ENCODE data around the gene TCF25.

TCF25 gene

DNA sequence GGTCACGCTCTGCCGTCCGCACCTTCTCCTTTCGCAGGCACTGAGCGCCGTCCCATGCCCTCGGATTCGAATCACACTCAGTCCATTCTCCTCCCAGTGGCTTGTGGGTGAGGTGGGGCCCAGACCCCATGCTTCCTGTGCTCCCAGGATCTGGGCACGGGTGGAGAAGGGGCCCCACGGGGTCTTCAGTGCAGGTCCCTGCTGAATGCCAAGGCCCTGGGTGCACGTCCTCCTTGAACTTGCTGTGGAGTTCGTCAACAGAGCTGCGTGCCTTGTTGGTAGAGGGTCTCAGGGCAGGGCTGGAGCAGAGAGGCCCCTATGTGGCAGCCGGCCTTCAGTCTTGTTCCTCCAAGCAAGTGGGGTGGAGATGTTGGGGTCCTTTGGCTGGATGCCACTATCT is 38.0 kb downstream of the TCF25 start:
- no peak overlapping the region for H3K4me3 ChIP-seq (ENCODE audit: insufficient read depth, low read length, poor library complexity, severe bottlenecking)
- no peaks in the 10 kb centered on the region for H3K9me2 ChIP-seq (replicated peaks; ENCODE audit: insufficient read depth, low read length)
- no peaks in the 10 kb centered on the region for H3K9me3 ChIP-seq (ENCODE audit: insufficient read depth, low read length)
- no peak overlapping the region for H2AFZ ChIP-seq (ENCODE audit: low read depth, low read length, severe bottlenecking)
- H3K9ac ChIP-seq (ENCODE audit: low read length) = no peak overlapping the region
- no peak overlapping the region for H3K4me2 ChIP-seq (ENCODE audit: low read depth, low read length, poor library complexity, severe bottlenecking)
- H3K27ac ChIP-seq (ENCODE audit: low read depth, low read length) = no peak overlapping the region
- no peaks in the 10 kb centered on the region for H3K79me2 ChIP-seq (ENCODE audit: insufficient read depth, low read length)
- no peaks in the 10 kb centered on the region for H3K27me3 ChIP-seq (ENCODE audit: low read length)
- H4K20me1 ChIP-seq (ENCODE audit: low read depth, low read length) = no peaks in the 10 kb centered on the region
- TF ChIP-seq CTCF (IDR thresholded peaks at IDR 0.05; ENCODE audit: insufficient read depth, low read length, poor library complexity, severe bottlenecking) (no peak), EZH2phosphoT487 (conservative IDR thresholded peaks at IDR 0.05; ENCODE audit: low read length) (no peak)
- H3F3A ChIP-seq (ENCODE audit: insufficient read depth) = peaks cover 14% of the 10 kb centered on the region
- no peaks in the 10 kb centered on the region; the same call in 1 of the 2 replicates for H3K36me3 ChIP-seq (ENCODE audit: low read length)

DNA sequence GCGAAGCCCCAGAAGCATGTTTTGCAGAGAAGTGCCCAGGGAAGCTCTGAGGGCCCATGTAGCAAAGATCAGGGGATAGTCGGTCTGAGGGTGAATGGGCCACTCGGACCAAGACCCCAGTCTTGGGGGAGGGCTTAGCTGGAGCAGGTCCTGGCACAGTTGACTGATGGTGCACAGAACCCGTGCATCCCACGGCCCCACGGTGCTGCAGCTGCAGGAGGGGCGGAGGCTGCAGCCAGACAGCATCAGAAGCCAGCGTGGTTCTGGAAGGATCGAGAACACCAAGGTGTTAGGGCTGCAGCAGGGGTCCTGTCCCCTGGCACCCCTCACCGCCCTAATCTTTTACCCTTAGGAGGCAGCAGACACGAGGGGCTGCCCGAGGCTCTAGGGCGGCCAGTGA is 38.8 kb downstream of the TCF25 start:
- no peak overlapping the region for H3K4me3 ChIP-seq (ENCODE audit: insufficient read depth, low read length, poor library complexity, severe bottlenecking)
- no peaks in the 10 kb centered on the region for H3K9me3 ChIP-seq (ENCODE audit: insufficient read depth, low read length)
- H3K9me2 ChIP-seq (replicated peaks; ENCODE audit: insufficient read depth, low read length) = no peaks in the 10 kb centered on the region
- no peak overlapping the region for H2AFZ ChIP-seq (ENCODE audit: low read depth, low read length, severe bottlenecking)
- no peak overlapping the region for H3K4me2 ChIP-seq (ENCODE audit: low read depth, low read length, poor library complexity, severe bottlenecking)
- no peaks in the 10 kb centered on the region for H3K79me2 ChIP-seq (ENCODE audit: insufficient read depth, low read length)
- no peak overlapping the region for H3K27ac ChIP-seq (ENCODE audit: low read depth, low read length)
- H3K9ac ChIP-seq (ENCODE audit: low read length) = no peak overlapping the region
- H3K36me3 ChIP-seq (ENCODE audit: low read length) = no peaks in the 10 kb centered on the region; the same call in 1 of the 2 replicates
- H3K27me3 ChIP-seq (ENCODE audit: low read length) = no peaks in the 10 kb centered on the region
- H3F3A ChIP-seq (ENCODE audit: insufficient read depth) = peaks cover 7% of the 10 kb centered on the region
- no peak for TF ChIP-seq EZH2phosphoT487 (conservative IDR thresholded peaks at IDR 0.05; ENCODE audit: low read length)
- TF ChIP-seq CTCF (IDR thresholded peaks at IDR 0.05; ENCODE audit: insufficient read depth, low read length, poor library complexity, severe bottlenecking) = no peak
- no peaks in the 10 kb centered on the region for H4K20me1 ChIP-seq (ENCODE audit: low read depth, low read length)

- H3K36me3 ChIP-seq (ENCODE audit: low read length) = no peaks in the 10 kb centered on the region; the same call in 1 of the 2 replicates
- no peak overlapping the region for H3K4me2 ChIP-seq (ENCODE audit: low read depth, low read length, poor library complexity, severe bottlenecking)
- H3K79me2 ChIP-seq (ENCODE audit: insufficient read depth, low read length) = no peaks in the 10 kb centered on the region
- no peaks in the 10 kb centered on the region for H3K27me3 ChIP-seq (ENCODE audit: low read length)
- H3F3A ChIP-seq (ENCODE audit: insufficient read depth) = peaks cover 12% of the 10 kb centered on the region
- TF ChIP-seq EZH2phosphoT487 (conservative IDR thresholded peaks at IDR 0.05; ENCODE audit: low read length) = no peak
- TF ChIP-seq CTCF (IDR thresholded peaks at IDR 0.05; ENCODE audit: insufficient read depth, low read length, poor library complexity, severe bottlenecking) = no peak
- H2AFZ ChIP-seq (ENCODE audit: low read depth, low read length, severe bottlenecking) = no peak overlapping the region
- no peak overlapping the region for H3K27ac ChIP-seq (ENCODE audit: low read depth, low read length)
- no peak overlapping the region for H3K4me3 ChIP-seq (ENCODE audit: insufficient read depth, low read length, poor library complexity, severe bottlenecking)
- H4K20me1 ChIP-seq (ENCODE audit: low read depth, low read length) = no peaks in the 10 kb centered on the region
- H3K9me3 ChIP-seq (ENCODE audit: insufficient read depth, low read length) = no peaks in the 10 kb centered on the region
- H3K9me2 ChIP-seq (replicated peaks; ENCODE audit: insufficient read depth, low read length) = no peaks in the 10 kb centered on the region
- no peak overlapping the region for H3K9ac ChIP-seq (ENCODE audit: low read length)
Observed at GRCh38 chr16:89912627-89913026, 39.2 kb downstream of the TCF25 start.

Data from SU-DHL-6 (cell line).